ENCODE results near the gene RNF224. TPM values are rescaled to one million over a fixed set of nuclear protein-coding genes. Genes with fewer than 3 reads are reported as not detected.

Gene RNF224
- total and polyA plus RNA-seq, 2 of the 13 experiments (the other 11 are each of a cell fraction or from before 2014, with no cell fraction given): 0.09 TPM; not detected in 1

- TF ChIP-seq WIZ (CRISPR knock-in tag; IDR thresholded peaks at IDR 0.05) (0 out of 2 replicates have a peak, but pooled peaks have one; percentile 28), ZNF816 (CRISPR knock-in tag; IDR thresholded peaks at IDR 0.05; ENCODE audit: borderline replicate concordance) (no peak; the same call in 1 of the 2 replicates), BCL3 (CRISPR knock-in tag; IDR thresholded peaks at IDR 0.05) (no peak; the same call in 1 of the 2 replicates), ZC3H13 (CRISPR knock-in tag; IDR thresholded peaks at IDR 0.05) (peak; percentile 18), ZNF576 (CRISPR knock-in tag; IDR thresholded peaks at IDR 0.05) (0 out of 2 replicates have a peak, but pooled peaks have one; percentile 21), MTF1 (CRISPR knock-in tag; IDR thresholded peaks at IDR 0.05) (no peak), ZNF101 (CRISPR knock-in tag; IDR thresholded peaks at IDR 0.05; ENCODE audit: borderline replicate concordance, low read depth) (no peak), CENPBD1 (CRISPR knock-in tag; IDR thresholded peaks at IDR 0.05; ENCODE audit: borderline replicate concordance, low read depth) (no peak), TP53 (CRISPR knock-in tag; conservative IDR thresholded peaks at IDR 0.05) (no peak), JDP2 (CRISPR knock-in tag; IDR thresholded peaks at IDR 0.05; ENCODE audit: borderline replicate concordance) (no peak), ZBTB34 (CRISPR knock-in tag; IDR thresholded peaks at IDR 0.05) (no peak), ZNF3 (CRISPR knock-in tag; IDR thresholded peaks at IDR 0.05) (no peak), NR2F1 (CRISPR knock-in tag; IDR thresholded peaks at IDR 0.05) (no peak), SATB2 (CRISPR knock-in tag; IDR thresholded peaks at IDR 0.05) (no peak), TIGD3 (CRISPR knock-in tag; IDR thresholded peaks at IDR 0.05; ENCODE audit: borderline replicate concordance) (no peak), SSRP1 (CRISPR knock-in tag; IDR thresholded peaks at IDR 0.05) (no peak), CBX5 (CRISPR knock-in tag; IDR thresholded peaks at IDR 0.05; ENCODE audit: borderline replicate concordance) (peak; percentile 27; the same call in 1 of the 2 replicates), ZNF552 (CRISPR knock-in tag; IDR thresholded peaks at IDR 0.05; ENCODE audit: borderline replicate concordance) (no peak), SIX4 (CRISPR knock-in tag; IDR thresholded peaks at IDR 0.05) (no peak), ZNF10 (CRISPR knock-in tag; IDR thresholded peaks at IDR 0.05; ENCODE audit: borderline replicate concordance, low read depth) (no peak)
- TF ChIP-seq, protein P1, sequence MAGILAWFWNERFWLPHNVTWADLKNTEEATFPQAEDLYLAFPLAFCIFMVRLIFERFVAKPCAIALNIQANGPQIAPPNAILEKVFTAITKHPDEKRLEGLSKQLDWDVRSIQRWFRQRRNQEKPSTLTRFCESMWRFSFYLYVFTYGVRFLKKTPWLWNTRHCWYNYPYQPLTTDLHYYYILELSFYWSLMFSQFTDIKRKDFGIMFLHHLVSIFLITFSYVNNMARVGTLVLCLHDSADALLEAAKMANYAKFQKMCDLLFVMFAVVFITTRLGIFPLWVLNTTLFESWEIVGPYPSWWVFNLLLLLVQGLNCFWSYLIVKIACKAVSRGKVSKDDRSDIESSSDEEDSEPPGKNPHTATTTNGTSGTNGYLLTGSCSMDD (CRISPR knock-in tag; IDR thresholded peaks at IDR 0.05): no peak
- TF ChIP-seq, protein P2, sequence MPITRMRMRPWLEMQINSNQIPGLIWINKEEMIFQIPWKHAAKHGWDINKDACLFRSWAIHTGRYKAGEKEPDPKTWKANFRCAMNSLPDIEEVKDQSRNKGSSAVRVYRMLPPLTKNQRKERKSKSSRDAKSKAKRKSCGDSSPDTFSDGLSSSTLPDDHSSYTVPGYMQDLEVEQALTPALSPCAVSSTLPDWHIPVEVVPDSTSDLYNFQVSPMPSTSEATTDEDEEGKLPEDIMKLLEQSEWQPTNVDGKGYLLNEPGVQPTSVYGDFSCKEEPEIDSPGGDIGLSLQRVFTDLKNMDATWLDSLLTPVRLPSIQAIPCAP (CRISPR knock-in tag; IDR thresholded peaks at IDR 0.05; ENCODE audit: low read depth): no peak
Measured at GRCh38 chr9:137223078-137223970, 4.0 kb upstream of the RNF224 start (continued).
